Heart left ventricle (tissue), 13 donors: ENCODE results near the gene FFAR4.

Source experiments
- CTCF ChIP-seq, 12 donors: fragments of 200-600 bp; sonication (generic) in 4 of 12; IDR thresholded peaks; one replicate each; pipeline versions ENCODE4 v1.5.0 to v1.8.0; 2018 to 2022; ENCODE audit warnings: antibody characterized with exemption in 12 of 12, mild to moderate bottlenecking in 5 of 12
- POLR2A ChIP-seq, 2 donors: fragments of 450-650 bp; IDR thresholded peaks; one replicate each; pipeline ENCODE4 v1.6.1; 2017; ENCODE audit warnings: antibody characterized with exemption in 2 of 2, mild to moderate bottlenecking in 2 of 2, moderate library complexity in 2 of 2
- donor health status: ischemic (EF 13 %, LVEDD 7.1; RV severe dilation, severe dysfunction).
- donor health status: DM: no; HTN: yes; CAD: no.
- donor health status: DM: no; HTN: no; CAD: no.
- donor health status: ischemic (EF 25% LVEDD 6.9; RV normal size, moderate dysfunction).
- donor health status: ischemic (EF 25% LVEDD 5.7; RV mildly dilated, moderate dysfunction).
- donor health status: ischemic (EF 35%, LVEDD 5.7; RV mildly dilated, moderate dysfunction).
- donor health status: nonischemic (EF 11% LVEDD 7.7; RV severe dilation, severe dysfunction).
- donor health status: DM: yes; HTN: yes; CAD: no.
- donor health status: PGD.
- donor health status: ischemic (EF 29% LVEDD 5.4; RV normal size, mild dysfunction).
- donor health status: nonischemic (EF 23%, LVEDD 6.1; RV moderate dilation, normal function).

GRCh38 chr10:93553482-93554315 lies 12.8 kb upstream of the FFAR4 start:
- TF ChIP-seq POLR2A (IDR thresholded peaks at IDR 0.05), result no peak
- TF ChIP-seq CTCF (IDR thresholded peaks at IDR 0.05), result no peak
